GM18526 (cell line): ENCODE data around the gene PTPRE.

ENCODE experiments used
- POLR2A ChIP-seq: IDR thresholded peaks from 3 replicates; pipeline ENCODE4 v1.6.1; 2011; ENCODE audit not compliant: insufficient read length; ENCODE audit errors: extremely low read depth

Gene PTPRE

GRCh38 chr10:128022261-128023196, 115.6 kb downstream of the PTPRE start:
- no peak for TF ChIP-seq POLR2A

- no peak for TF ChIP-seq POLR2A
Measured at GRCh38 chr10:128024426-128024825, 117.5 kb downstream of the PTPRE start.

- TF ChIP-seq POLR2A: no peak
Measured at GRCh38 chr10:128025437-128025836, 118.5 kb downstream of the PTPRE start.

- no peak for TF ChIP-seq POLR2A
Measured at GRCh38 chr10:128025951-128026350, 119.0 kb downstream of the PTPRE start.

- no peak for TF ChIP-seq POLR2A
Measured at GRCh38 chr10:128026615-128027300, 119.9 kb downstream of the PTPRE start.

- TF ChIP-seq POLR2A: no peak
Measured at GRCh38 chr10:128027306-128027705, 120.4 kb downstream of the PTPRE start.

GRCh38 chr10:128027822-128028507, 121.1 kb downstream of the PTPRE start:
- no peak for TF ChIP-seq POLR2A

GRCh38 chr10:128028508-128029289, 121.8 kb downstream of the PTPRE start:
- no peak for TF ChIP-seq POLR2A

- TF ChIP-seq POLR2A: no peak
Measured at GRCh38 chr10:128029290-128029651, 122.4 kb downstream of the PTPRE start.

- TF ChIP-seq POLR2A: no peak
Measured at GRCh38 chr10:128029731-128030369, 122.9 kb downstream of the PTPRE start.

- no peak for TF ChIP-seq POLR2A
Measured at GRCh38 chr10:128030498-128031072, 123.7 kb downstream of the PTPRE start.

- no peak for TF ChIP-seq POLR2A
Measured at GRCh38 chr10:128031216-128031615, 124.3 kb downstream of the PTPRE start.

GRCh38 chr10:128032466-128032865, 125.6 kb downstream of the PTPRE start:
- no peak for TF ChIP-seq POLR2A

GRCh38 chr10:128035557-128035973, 128.7 kb downstream of the PTPRE start:
- TF ChIP-seq POLR2A: no peak
